AG09309 (cell line): Measurements from ENCODE around the gene VWDE.
"Not testable (repeated sequence)": the region's sequence is repeated elsewhere in the genome, so short reads cannot be mapped to it uniquely, and the experiment has no call there.

Experiments used
- DNase-seq: peaks from one replicate; pipeline ENCODE4 v3.0.0-alpha.2; 2010; ENCODE audit warnings: low read depth
- H3K4me3 ChIP-seq: 2 replicates; pipeline ENCODE4 v1.5.1; 2011; ENCODE audit warnings: mild to moderate bottlenecking, low read depth, low read length, moderate library complexity; ENCODE audit not compliant: control insufficient read depth
- CTCF ChIP-seq: IDR thresholded peaks from 2 replicates; pipeline ENCODE4 v1.5.1; 2011; ENCODE audit warnings: mild to moderate bottlenecking, low read depth, low read length, inconsistent platforms; ENCODE audit not compliant: insufficient read depth, control insufficient read depth; ENCODE audit errors: missing control alignments

Gene VWDE

DNA sequence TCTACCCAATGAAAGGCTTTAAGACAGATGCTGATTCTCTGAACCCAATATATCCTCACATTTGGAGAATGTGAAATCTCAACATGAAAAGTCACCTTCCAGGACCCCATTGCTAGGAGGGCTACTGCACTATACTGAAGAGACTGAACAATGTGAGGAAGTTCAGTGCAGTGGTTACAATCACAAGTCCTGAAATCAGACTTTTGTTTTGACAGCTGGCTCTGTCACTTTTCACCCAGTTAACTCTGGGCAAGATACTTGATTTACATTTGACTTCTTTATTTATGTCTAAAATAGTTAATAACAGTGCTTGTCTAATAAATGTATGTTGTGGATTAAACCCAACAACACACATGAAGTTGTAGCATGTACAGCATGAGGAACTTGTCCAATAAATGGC is 14.8 kb upstream of the VWDE start:
- no peak overlapping the region for H3K4me3 ChIP-seq
- no peak for DNase-seq
- TF ChIP-seq CTCF = no peak

- no peak overlapping the region for H3K4me3 ChIP-seq
- TF ChIP-seq CTCF = no peak
Measured at GRCh38 chr7:12415072-12415471, 11.4 kb upstream of the VWDE start.

DNA sequence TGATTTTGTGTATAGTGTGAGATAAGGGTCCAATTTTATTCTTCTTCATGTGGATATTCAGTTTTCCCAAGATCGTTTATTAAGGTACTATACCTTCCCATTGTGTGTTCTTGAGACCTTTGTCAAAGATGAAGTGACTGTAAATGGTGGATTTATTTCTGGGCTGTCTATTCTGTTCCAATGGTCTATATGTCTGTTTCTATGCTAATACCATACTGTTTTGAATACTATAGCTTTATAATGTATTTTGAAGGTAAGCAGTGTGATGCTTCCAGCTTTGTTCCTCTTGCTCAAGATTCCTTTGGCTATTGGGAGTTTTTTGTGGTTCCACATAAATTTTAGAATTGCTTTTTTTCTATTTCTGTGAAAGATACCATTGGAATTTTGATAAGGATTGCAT is 8.7 kb upstream of the VWDE start:
- TF ChIP-seq CTCF = no peak
- H3K4me3 ChIP-seq = no peak overlapping the region
- no peak for DNase-seq

More at GRCh38 chr7:12415072-12415471, 11.4 kb upstream of the VWDE start:
- DNase-seq = no peak

DNA sequence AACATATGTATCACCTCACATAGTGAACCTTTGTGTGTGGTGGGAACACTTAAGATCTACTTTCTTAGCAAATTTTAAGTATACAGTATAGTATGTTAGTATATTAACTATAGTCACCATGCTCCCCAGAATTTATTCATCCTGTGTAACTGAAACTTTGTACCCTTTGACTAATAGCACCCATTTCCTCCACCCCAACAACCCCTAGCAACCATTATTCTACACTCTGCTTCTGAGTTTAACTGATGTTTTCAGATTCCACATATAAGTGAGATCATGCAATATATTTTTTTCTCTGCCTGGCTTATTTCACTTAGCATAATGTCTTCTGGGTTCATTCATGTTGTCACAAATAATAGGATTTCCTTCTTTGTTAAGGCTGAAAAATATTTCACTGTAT is 6.9 kb upstream of the VWDE start:
- no peak overlapping the region for H3K4me3 ChIP-seq
- no peak for DNase-seq
- no peak for TF ChIP-seq CTCF

GRCh38 chr7:12409097-12409711 is 5.5 kb upstream of the VWDE start:
- TF ChIP-seq CTCF = no peak
- no peak for DNase-seq
- no peak overlapping the region for H3K4me3 ChIP-seq

DNA sequence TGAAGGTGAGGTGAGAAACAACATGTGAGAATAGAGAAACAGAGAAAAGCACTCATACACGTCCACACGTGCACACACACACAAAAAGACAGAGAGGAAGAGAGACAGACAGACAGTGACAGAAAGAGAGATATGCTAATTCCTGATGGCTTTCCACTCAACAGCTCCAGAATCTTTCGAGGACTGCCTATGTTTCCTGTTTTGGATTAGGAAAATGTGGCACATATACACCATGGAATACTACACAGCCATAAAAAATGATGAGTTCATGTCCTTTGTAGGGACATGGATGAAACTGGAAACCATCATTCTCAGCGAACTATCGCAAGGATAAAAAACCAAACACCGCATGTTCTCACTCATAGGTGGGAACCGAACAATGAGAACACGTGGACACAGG is 4.0 kb upstream of the VWDE start:
- not testable (repeated sequence) for DNase-seq

GRCh38 chr7:12402365-12402725 is 1.3 kb downstream of the VWDE start:
- no peak for DNase-seq
- H3K4me3 ChIP-seq = no peak overlapping the region
- no peak for TF ChIP-seq CTCF

More for the DNA sequence above, 4.0 kb upstream of the VWDE start:
- not testable (repeated sequence) for H3K4me3 ChIP-seq
